H9 (cell line): ENCODE data around the gene CARD6. TPM values are rescaled to one million over a fixed set of nuclear protein-coding genes. Genes with fewer than 3 reads are reported as not detected.

Experiments
- DNase-seq: peaks from one replicate; pipeline ENCODE4 v3.0.0-alpha.2; 2017
- H2AFZ ChIP-seq: one replicate; pipeline ENCODE4 v1.6.1; 2013; ENCODE audit warnings: mild to moderate bottlenecking, low read length, control low read depth, moderate library complexity
- H2AK5ac ChIP-seq: 2 replicates; pipeline ENCODE4 v1.6.1; 2013; ENCODE audit warnings: low read length, control low read depth, mixed read lengths; ENCODE audit not compliant: insufficient read length
- H2BK120ac ChIP-seq: one replicate; pipeline ENCODE4 v1.6.1; 2013; ENCODE audit warnings: low read depth, mild to moderate bottlenecking, low read length, control low read depth, inconsistent platforms; ENCODE audit not compliant: poor library complexity, severe bottlenecking
- H2BK12ac ChIP-seq: 2 replicates; pipeline ENCODE4 v1.6.1; 2013; ENCODE audit warnings: low read length, control low read depth, mixed read lengths, low read depth; ENCODE audit not compliant: insufficient read length
- H2BK15ac ChIP-seq: 2 replicates; pipeline ENCODE4 v1.6.1; 2013; ENCODE audit warnings: low read depth, low read length, control low read depth
- H2BK20ac ChIP-seq: one replicate; pipeline ENCODE4 v1.6.1; 2013; ENCODE audit warnings: low read depth, mild to moderate bottlenecking, low read length, control low read depth, inconsistent platforms; ENCODE audit not compliant: poor library complexity, severe bottlenecking
- H2BK5ac ChIP-seq: 2 replicates; pipeline ENCODE4 v1.6.1; 2013; ENCODE audit warnings: low read length, control low read depth, mixed read lengths; ENCODE audit not compliant: insufficient read length
- H3K14ac ChIP-seq: 2 replicates; pipeline ENCODE4 v1.6.1; 2013; ENCODE audit warnings: low read length, control low read depth; ENCODE audit not compliant: insufficient read depth
- H3K18ac ChIP-seq: 2 replicates; pipeline ENCODE4 v1.6.1; 2013; ENCODE audit warnings: low read depth, mild to moderate bottlenecking, mixed read lengths, low read length, control low read depth; ENCODE audit not compliant: insufficient read length
- H3K23ac ChIP-seq: 2 replicates; pipeline ENCODE4 v1.6.1; 2013; ENCODE audit warnings: low read length, control low read depth, mixed read lengths, low read depth; ENCODE audit not compliant: insufficient read length
- H3K23me2 ChIP-seq: 2 replicates; pipeline ENCODE4 v1.6.1; 2013; ENCODE audit warnings: low read depth, mild to moderate bottlenecking, mixed read lengths, low read length, control low read depth; ENCODE audit not compliant: insufficient read length, poor library complexity, severe bottlenecking
- H3K27ac ChIP-seq: 2 replicates; pipeline ENCODE4 v1.5.1; 2013; ENCODE audit warnings: low read length, control low read depth, mixed read lengths, low read depth; ENCODE audit not compliant: insufficient read length
- H3K27me3 ChIP-seq: 2 replicates; pipeline ENCODE4 v1.6.1; 2013; ENCODE audit warnings: low read length, control low read depth, inconsistent platforms; ENCODE audit not compliant: insufficient read depth
- H3K4ac ChIP-seq: 2 replicates; pipeline ENCODE4 v1.6.1; 2013; ENCODE audit warnings: low read depth, mild to moderate bottlenecking, control low read depth, inconsistent platforms, low read length, moderate library complexity
- H3K4me1 ChIP-seq: 2 replicates; pipeline ENCODE4 v1.6.1; 2013; ENCODE audit warnings: low read length, control low read depth, inconsistent platforms; ENCODE audit not compliant: insufficient read depth
- H3K4me2 ChIP-seq: 2 replicates; pipeline ENCODE4 v1.6.1; 2013; ENCODE audit warnings: low read length, control low read depth, mixed read lengths; ENCODE audit not compliant: insufficient read length, insufficient read depth
- H3K56ac ChIP-seq: 2 replicates; pipeline ENCODE4 v1.6.1; 2013; ENCODE audit warnings: low read depth, mild to moderate bottlenecking, mixed read lengths, low read length, control low read depth; ENCODE audit not compliant: insufficient read length
- H3K79me1 ChIP-seq: 2 replicates; pipeline ENCODE4 v1.6.1; 2013; ENCODE audit warnings: low read depth, mild to moderate bottlenecking, moderate library complexity, low read length, control low read depth, inconsistent platforms; ENCODE audit not compliant: insufficient read depth, poor library complexity, severe bottlenecking
- H3K79me2 ChIP-seq: 2 replicates; pipeline ENCODE4 v1.6.1; 2013; ENCODE audit warnings: low read length, control low read depth, inconsistent platforms; ENCODE audit not compliant: insufficient read depth
- H3K9ac ChIP-seq: 2 replicates; pipeline ENCODE4 v1.6.1; 2013; ENCODE audit warnings: low read length, control low read depth, mixed read lengths; ENCODE audit not compliant: insufficient read length; ENCODE audit errors: extremely low read depth
- H3K9me3 ChIP-seq: one replicate; pipeline ENCODE4 v1.6.1; 2013; ENCODE audit warnings: low read depth, low read length, inconsistent platforms; ENCODE audit not compliant: control insufficient read depth
- H3T11ph ChIP-seq: one replicate; pipeline ENCODE4 v1.6.1; 2013; ENCODE audit warnings: mild to moderate bottlenecking, low read length, control low read depth, inconsistent platforms
- H4K20me1 ChIP-seq: one replicate; pipeline ENCODE4 v1.6.1; 2013; ENCODE audit not compliant: control insufficient read depth, insufficient read length, insufficient read depth
- H4K5ac ChIP-seq: 2 replicates; pipeline ENCODE4 v1.6.1; 2013; ENCODE audit warnings: low read depth, mild to moderate bottlenecking, mixed read lengths, low read length, control low read depth; ENCODE audit not compliant: insufficient read length
- H4K8ac ChIP-seq: replicated peaks from 2 replicates; pipeline ENCODE4 v1.6.1; 2013; ENCODE audit warnings: low read length, control low read depth, mixed read lengths, low read depth; ENCODE audit not compliant: insufficient read length
- H4K91ac ChIP-seq: 2 replicates; pipeline ENCODE4 v1.6.1; 2013; ENCODE audit warnings: low read depth, mild to moderate bottlenecking, moderate library complexity, mixed read lengths, low read length, control low read depth; ENCODE audit not compliant: insufficient read length
- H3K27ac Mint-ChIP-seq, 3 experiments: 2 replicates in 2 of 3; 3 replicates in 1 of 3; pipeline ENCODE4 v1.8.0; 2020 to 2021; ENCODE audit warnings: mixed read lengths in 3 of 3, mild to moderate bottlenecking in 1 of 3, moderate library complexity in 1 of 3
- H3K27me3 Mint-ChIP-seq: 2 replicates; pipeline ENCODE4 v1.8.0; 2021; ENCODE audit warnings: low read depth, mild to moderate bottlenecking, moderate library complexity, mixed read lengths
- H3K36me3 Mint-ChIP-seq, 3 experiments: 2 replicates in 2 of 3; 3 replicates in 1 of 3; pipeline ENCODE4 v1.8.0; 2020 to 2021; ENCODE audit warnings: low read depth in 3 of 3, mixed read lengths in 3 of 3; ENCODE audit not compliant: insufficient read depth in 1 of 3
- H3K4me1 Mint-ChIP-seq, 2 experiments: 2 replicates each; pipeline ENCODE4 v1.8.0; 2020; ENCODE audit warnings: mixed read lengths in 2 of 2
- H3K4me3 Mint-ChIP-seq, 2 experiments: 2 replicates in 1 of 2; 3 replicates in 1 of 2; pipeline ENCODE4 v1.8.0; 2020 to 2021; ENCODE audit warnings: mild to moderate bottlenecking in 2 of 2, mixed read lengths in 2 of 2, moderate library complexity in 1 of 2
- H3K9me3 Mint-ChIP-seq, 2 experiments: 2 replicates in 1 of 2; 3 replicates in 1 of 2; pipeline ENCODE4 v1.8.0; 2020; ENCODE audit warnings: mild to moderate bottlenecking in 2 of 2, mixed read lengths in 2 of 2, moderate library complexity in 1 of 2
- CTCF ChIP-seq: fragments of 200-600 bp; sonication (generic); conservative IDR thresholded peaks from 3 replicates; pipeline ENCODE4 v1.8.0; 2021; ENCODE audit warnings: antibody characterized with exemption, mild to moderate bottlenecking
- WGBS: extraction: QIAGEN DNeasy Blood & Tissue Kit; methylation state at CpG from one replicate; pipeline ENCODE4 v1.1.7; 2013; ENCODE audit warnings: missing lambda C conversion rate, low lambda C conversion rate, mixed read lengths; ENCODE audit not compliant: insufficient read length; ENCODE audit errors: extremely low coverage; 5-methylcytosine and 5-hydroxymethylcytosine counted together
- total RNA-seq: library from RNA; stranded (reverse); gene quantifications from 2 replicates; pipeline ENCODE4 v1.2.1, GENCODE V29; 2021

The CARD6 gene
- total RNA-seq, 1 experiment from 2014 or later: 0.35 TPM

GRCh38 chr5:40796487-40796889 is 44.7 kb upstream of the CARD6 start:
- Histone ChIP-seq H4K20me1 (no peaks in the 10 kb centered on the region), H4K5ac (no peak overlapping the region)
- H3K27ac Mint-ChIP-seq: no peak overlapping the region

More at GRCh38 chr5:40796487-40796889, 44.7 kb upstream of the CARD6 start:
- H3K4me1 ChIP-seq: no peaks in the 10 kb centered on the region; the same call in 1 of the 2 replicates
- H3K23me2 ChIP-seq: peaks cover 9% of the 10 kb centered on the region
- H3K79me1 ChIP-seq: no peaks in the 10 kb centered on the region
- no peak overlapping the region for H2BK15ac ChIP-seq
- WGBS: no CpG with 5 or more reads among the region's 3 CpGs
- no peak for DNase-seq
- Mint-ChIP-seq H3K9me3 (peaks cover 0 to 2% of the 10 kb centered on the region in 2 experiments; a peak in 1 of 5 replicates), H3K4me1 (peaks cover 12 to 24% of the 10 kb centered on the region in 2 experiments), H3K36me3 (peaks cover 9 to 17% (median 15%) of the 10 kb centered on the region in 3 experiments), H3K27me3 (0 out of 2 replicates have a peak, but pooled peaks cover 6% of the 10 kb centered on the region), H3K4me3 (peak overlapping the region; percentile 90 to 93)
- H3K9me3 ChIP-seq: no peaks in the 10 kb centered on the region
- H3K79me2 ChIP-seq: peaks cover 34% of the 10 kb centered on the region; the same call in 1 of the 2 replicates
- H3T11ph ChIP-seq: no peak overlapping the region
- TF ChIP-seq CTCF: no peak
- H4K91ac ChIP-seq: no peak overlapping the region
- no peak overlapping the region for H2BK120ac ChIP-seq
- no peaks in the 10 kb centered on the region for H3K27me3 ChIP-seq
- H3K4me2 ChIP-seq: peak overlapping the region; percentile 83
- no peak overlapping the region for H2AFZ ChIP-seq
- no peak overlapping the region for H2BK20ac ChIP-seq
- H3K23ac ChIP-seq: no peak overlapping the region
- no peak overlapping the region for H3K56ac ChIP-seq
- H2BK12ac ChIP-seq: no peak overlapping the region
- H3K14ac ChIP-seq: no peak overlapping the region
- no peak overlapping the region for H3K27ac ChIP-seq
- H3K18ac ChIP-seq: no peak overlapping the region
- H2BK5ac ChIP-seq: no peak overlapping the region
- no peak overlapping the region for H3K4ac ChIP-seq
- H2AK5ac ChIP-seq: no peak overlapping the region
- no peak overlapping the region for H3K9ac ChIP-seq
- no peak overlapping the region for H4K8ac ChIP-seq
